ENCODE measurements around the gene CLEC4C.
"Not testable (repeated sequence)": the region's sequence is repeated elsewhere in the genome, so short reads cannot be mapped to it uniquely, and the experiment has no call there.

Gene CLEC4C, protein sequence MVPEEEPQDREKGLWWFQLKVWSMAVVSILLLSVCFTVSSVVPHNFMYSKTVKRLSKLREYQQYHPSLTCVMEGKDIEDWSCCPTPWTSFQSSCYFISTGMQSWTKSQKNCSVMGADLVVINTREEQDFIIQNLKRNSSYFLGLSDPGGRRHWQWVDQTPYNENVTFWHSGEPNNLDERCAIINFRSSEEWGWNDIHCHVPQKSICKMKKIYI
- 0 to 1.5 (median 0) reads per million in 3 donors for total RNA-seq

DNA sequence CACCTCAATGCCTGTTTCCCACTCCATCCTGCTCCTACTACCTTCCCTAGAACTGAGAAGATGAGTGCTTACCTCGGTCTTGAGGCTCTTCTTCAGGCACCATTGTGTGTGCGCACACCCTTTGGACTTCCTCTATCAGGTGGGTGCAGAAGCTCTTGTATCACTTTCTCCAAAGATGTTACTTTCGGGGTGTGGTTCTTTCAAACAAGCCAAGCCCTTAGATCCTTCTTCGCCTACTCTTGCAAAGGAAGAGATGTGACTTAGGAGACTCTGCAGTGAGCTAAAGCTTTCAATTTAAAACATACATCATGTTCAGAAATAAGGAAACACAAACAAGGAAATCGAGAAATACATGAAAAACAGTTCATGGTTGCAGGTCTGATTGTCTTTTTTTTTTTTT lies at the start of gene CLEC4C:
TSS of gene CLEC4C (minus strand) at position 130 of the 400 bp plus-strand sequence. CDS start at position 103, 27 bp downstream.
- Histone ChIP-seq H3K36me3 (ENCODE audit: control insufficient read depth, insufficient read depth, low read length) (no peaks in the 10 kb centered on the region), H3K4me1 (ENCODE audit: control insufficient read depth, insufficient read depth, low read length, poor library complexity, severe bottlenecking) (no peaks in the 10 kb centered on the region), H3K27ac (ENCODE audit: insufficient read depth, low read length, poor library complexity, severe bottlenecking) (no peak within 1 kb of the TSS), H3K27me3 (replicated peaks; ENCODE audit: control insufficient read depth, insufficient read depth, low read length, poor library complexity, severe bottlenecking) (no peaks in the 10 kb centered on the region), H3K9me3 (ENCODE audit: control insufficient read depth, low read length) (no peaks in the 10 kb centered on the region), H3K4me3 (ENCODE audit: insufficient read depth, low read depth, low read length, poor library complexity, severe bottlenecking) (no peak within 1 kb of the TSS)
- DNase-seq = no peak

DNA sequence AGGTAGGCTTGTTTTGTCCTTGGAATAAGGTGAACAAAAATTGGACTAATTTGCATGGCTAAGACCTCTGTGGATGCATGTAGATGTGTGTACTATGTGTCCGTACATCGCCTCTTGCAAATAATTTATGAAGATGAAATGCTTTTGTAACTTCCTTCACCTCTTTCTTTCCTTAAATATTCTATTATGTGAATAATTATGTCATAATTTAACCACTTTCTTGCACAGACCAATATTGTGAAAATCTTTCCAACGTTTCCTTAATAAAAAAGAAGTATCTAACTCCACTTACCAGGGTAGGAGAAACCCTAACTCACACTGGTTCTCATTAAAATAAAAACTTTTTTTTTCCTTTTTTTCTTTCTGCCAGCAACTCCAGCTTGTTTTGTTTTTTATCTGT lies 46.0 kb upstream of the CLEC4C start:
- no peaks in the 10 kb centered on the region for H3K9me3 ChIP-seq (ENCODE audit: control insufficient read depth, low read length)
- no peaks in the 10 kb centered on the region for H3K36me3 ChIP-seq (ENCODE audit: control insufficient read depth, insufficient read depth, low read length)
- no peak overlapping the region for H3K4me3 ChIP-seq (ENCODE audit: insufficient read depth, low read depth, low read length, poor library complexity, severe bottlenecking)
- no peak overlapping the region for H3K27ac ChIP-seq (ENCODE audit: insufficient read depth, low read length, poor library complexity, severe bottlenecking)
- no peaks in the 10 kb centered on the region for H3K27me3 ChIP-seq (replicated peaks; ENCODE audit: control insufficient read depth, insufficient read depth, low read length, poor library complexity, severe bottlenecking)
- no peaks in the 10 kb centered on the region for H3K4me1 ChIP-seq (ENCODE audit: control insufficient read depth, insufficient read depth, low read length, poor library complexity, severe bottlenecking)
- no peak for DNase-seq

DNA sequence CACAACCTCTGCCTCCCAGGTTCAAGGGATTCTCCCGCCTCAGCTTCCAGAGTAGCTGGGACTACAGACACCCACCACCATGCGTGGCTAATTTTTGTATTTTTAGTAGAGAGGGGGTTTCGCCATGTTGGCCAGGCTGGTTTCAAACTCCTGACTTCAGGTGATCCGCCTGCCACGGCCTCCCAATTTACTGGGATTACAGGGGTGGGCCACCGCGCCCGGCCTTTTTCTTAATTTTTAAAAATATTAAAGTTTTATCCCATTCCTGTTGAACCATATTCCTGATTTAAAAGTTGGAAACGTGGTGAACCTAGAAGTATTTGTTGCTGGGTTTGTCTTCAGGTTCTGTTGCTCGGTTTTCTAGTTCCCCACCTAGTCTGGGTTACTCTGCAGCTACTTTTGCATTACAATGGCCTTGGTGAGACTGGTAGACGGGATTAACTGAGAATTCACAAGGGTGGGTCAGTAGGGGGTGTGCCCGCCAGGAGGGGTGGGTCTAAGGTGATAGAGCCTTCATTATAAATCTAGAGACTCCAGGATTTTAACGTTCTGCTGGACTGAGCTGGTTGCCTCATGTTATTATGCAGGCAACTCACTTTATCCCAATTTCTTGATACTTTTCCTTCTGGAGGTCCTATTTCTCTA lies 41.8 kb upstream of the CLEC4C start, which contains the start of gene NANOG:
TSS of gene NANOG (plus strand) at position 519 of the 645 bp plus-strand sequence. CDS start 213 bp downstream, outside the sequence.
- H3K27ac ChIP-seq (ENCODE audit: insufficient read depth, low read length, poor library complexity, severe bottlenecking); H3K9me3 ChIP-seq (ENCODE audit: control insufficient read depth, low read length); DNase-seq; H3K27me3 ChIP-seq (replicated peaks; ENCODE audit: control insufficient read depth, insufficient read depth, low read length, poor library complexity, severe bottlenecking); H3K4me1 ChIP-seq (ENCODE audit: control insufficient read depth, insufficient read depth, low read length, poor library complexity, severe bottlenecking); H3K4me3 ChIP-seq (ENCODE audit: insufficient read depth, low read depth, low read length, poor library complexity, severe bottlenecking); H3K36me3 ChIP-seq (ENCODE audit: control insufficient read depth, insufficient read depth, low read length): not testable (repeated sequence)

DNA sequence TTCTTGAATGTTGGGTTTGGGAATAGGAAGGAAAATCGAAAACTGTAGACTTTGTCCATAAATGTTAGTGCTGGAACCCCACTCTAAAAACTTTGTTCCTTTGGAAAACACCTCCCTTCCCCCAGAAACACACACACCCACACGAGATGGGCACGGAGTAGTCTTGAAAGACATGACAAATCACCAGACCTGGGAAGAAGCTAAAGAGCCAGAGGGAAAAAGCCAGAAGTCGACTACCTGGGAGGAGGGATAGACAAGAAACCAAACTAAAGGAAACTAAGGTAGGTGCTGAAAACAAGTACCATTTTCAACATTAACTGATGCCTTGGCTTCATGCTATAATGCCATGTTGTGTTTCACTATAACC lies 41.1 kb upstream of the CLEC4C start:
- no peak overlapping the region for H3K4me3 ChIP-seq (ENCODE audit: insufficient read depth, low read depth, low read length, poor library complexity, severe bottlenecking)
- H3K27me3 ChIP-seq (replicated peaks; ENCODE audit: control insufficient read depth, insufficient read depth, low read length, poor library complexity, severe bottlenecking) = no peaks in the 10 kb centered on the region
- no peaks in the 10 kb centered on the region for H3K4me1 ChIP-seq (ENCODE audit: control insufficient read depth, insufficient read depth, low read length, poor library complexity, severe bottlenecking)
- H3K9me3 ChIP-seq (ENCODE audit: control insufficient read depth, low read length) = no peaks in the 10 kb centered on the region
- no peaks in the 10 kb centered on the region for H3K36me3 ChIP-seq (ENCODE audit: control insufficient read depth, insufficient read depth, low read length)
- no peak overlapping the region for H3K27ac ChIP-seq (ENCODE audit: insufficient read depth, low read length, poor library complexity, severe bottlenecking)
- DNase-seq = no peak

DNA sequence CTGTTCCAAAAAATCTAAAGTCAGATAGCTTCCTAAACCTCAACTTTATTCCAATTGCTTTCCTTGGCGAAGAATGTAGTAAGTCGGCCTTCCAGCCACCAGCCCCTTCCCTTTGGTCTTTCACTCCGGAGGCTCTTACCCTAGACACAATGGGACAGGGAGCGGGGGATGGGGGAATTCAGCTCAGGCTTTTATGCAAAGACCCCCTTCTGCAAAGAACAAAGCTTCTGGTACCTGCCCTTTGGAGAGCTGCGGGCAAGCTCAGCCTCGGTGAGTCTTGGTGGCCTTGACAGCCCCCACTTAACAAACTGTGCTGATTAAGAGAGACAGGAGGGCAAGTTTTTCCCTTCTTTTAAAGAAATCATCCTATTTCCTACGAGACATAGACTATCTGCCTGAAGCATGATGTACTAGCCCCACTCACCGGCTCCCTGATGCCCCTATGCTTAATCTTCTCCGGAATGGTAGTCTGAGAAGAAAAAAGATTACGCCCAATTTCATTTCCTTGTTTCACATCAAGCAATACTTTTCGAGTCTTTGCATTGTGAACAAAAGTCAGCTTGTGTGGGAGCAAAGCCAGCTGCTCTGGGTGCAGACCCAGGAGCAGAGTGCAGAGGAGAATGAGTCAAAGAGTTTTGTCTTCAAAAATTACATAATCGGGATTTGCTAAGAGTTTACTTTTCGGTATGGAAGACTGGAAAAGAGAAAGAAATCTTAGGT lies 40.6 kb upstream of the CLEC4C start:
- no peak for DNase-seq
- H3K4me1 ChIP-seq (ENCODE audit: control insufficient read depth, insufficient read depth, low read length, poor library complexity, severe bottlenecking) = no peaks in the 10 kb centered on the region
- H3K27ac ChIP-seq (ENCODE audit: insufficient read depth, low read length, poor library complexity, severe bottlenecking) = no peak overlapping the region
- no peaks in the 10 kb centered on the region for H3K27me3 ChIP-seq (replicated peaks; ENCODE audit: control insufficient read depth, insufficient read depth, low read length, poor library complexity, severe bottlenecking)
- H3K36me3 ChIP-seq (ENCODE audit: control insufficient read depth, insufficient read depth, low read length) = no peaks in the 10 kb centered on the region
- H3K9me3 ChIP-seq (ENCODE audit: control insufficient read depth, low read length) = no peaks in the 10 kb centered on the region
- no peak overlapping the region for H3K4me3 ChIP-seq (ENCODE audit: insufficient read depth, low read depth, low read length, poor library complexity, severe bottlenecking)

DNA sequence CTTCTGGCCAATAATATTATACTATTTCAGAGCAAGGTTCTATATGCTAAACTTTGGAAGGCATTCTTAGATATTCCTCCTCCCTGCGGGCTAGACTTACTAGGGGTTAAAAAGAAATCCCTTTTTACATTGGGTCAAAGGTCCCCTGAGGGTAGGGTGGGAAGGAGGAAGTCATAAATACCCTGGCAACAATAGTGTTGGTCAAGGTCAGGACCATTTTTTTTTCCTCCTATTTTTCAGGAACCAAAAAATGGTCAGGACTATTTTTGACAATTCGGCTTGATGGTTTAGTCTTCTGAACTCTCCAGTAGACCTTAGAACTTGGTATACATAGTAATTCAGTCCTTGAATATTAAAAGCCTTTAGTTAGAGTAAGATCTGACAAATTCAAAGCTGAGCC lies 37.5 kb upstream of the CLEC4C start:
- Histone ChIP-seq H3K27me3 (replicated peaks; ENCODE audit: control insufficient read depth, insufficient read depth, low read length, poor library complexity, severe bottlenecking) (no peaks in the 10 kb centered on the region), H3K4me1 (ENCODE audit: control insufficient read depth, insufficient read depth, low read length, poor library complexity, severe bottlenecking) (no peaks in the 10 kb centered on the region), H3K4me3 (ENCODE audit: insufficient read depth, low read depth, low read length, poor library complexity, severe bottlenecking) (no peak overlapping the region), H3K27ac (ENCODE audit: insufficient read depth, low read length, poor library complexity, severe bottlenecking) (no peak overlapping the region), H3K36me3 (ENCODE audit: control insufficient read depth, insufficient read depth, low read length) (no peaks in the 10 kb centered on the region), H3K9me3 (ENCODE audit: control insufficient read depth, low read length) (no peaks in the 10 kb centered on the region)
- DNase-seq = no peak

DNA sequence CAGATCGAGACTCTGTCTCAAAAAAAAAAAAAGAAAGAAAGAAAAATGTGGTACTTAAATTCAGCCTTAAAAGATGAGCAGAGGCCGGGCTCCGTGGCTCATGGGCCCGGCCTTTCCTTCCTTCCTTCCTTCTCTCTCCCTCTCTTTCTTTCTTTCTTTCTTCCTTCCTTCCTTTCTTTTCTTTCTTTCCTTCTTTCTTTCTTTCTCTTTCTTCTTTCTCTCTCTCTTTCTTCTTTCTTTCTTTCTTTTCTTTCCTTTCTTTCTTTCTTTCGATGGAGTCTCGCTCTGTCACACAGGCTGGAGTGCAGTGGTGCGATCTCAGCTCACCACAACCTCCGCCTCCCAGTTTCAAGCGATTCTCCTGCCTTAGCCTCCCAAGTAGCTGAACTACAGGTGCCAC lies 36.3 kb upstream of the CLEC4C start:
- not testable (repeated sequence) for H3K4me3 ChIP-seq (ENCODE audit: insufficient read depth, low read depth, low read length, poor library complexity, severe bottlenecking); H3K36me3 ChIP-seq (ENCODE audit: control insufficient read depth, insufficient read depth, low read length); DNase-seq; H3K4me1 ChIP-seq (ENCODE audit: control insufficient read depth, insufficient read depth, low read length, poor library complexity, severe bottlenecking); H3K27ac ChIP-seq (ENCODE audit: insufficient read depth, low read length, poor library complexity, severe bottlenecking); H3K9me3 ChIP-seq (ENCODE audit: control insufficient read depth, low read length); H3K27me3 ChIP-seq (replicated peaks; ENCODE audit: control insufficient read depth, insufficient read depth, low read length, poor library complexity, severe bottlenecking)

DNA sequence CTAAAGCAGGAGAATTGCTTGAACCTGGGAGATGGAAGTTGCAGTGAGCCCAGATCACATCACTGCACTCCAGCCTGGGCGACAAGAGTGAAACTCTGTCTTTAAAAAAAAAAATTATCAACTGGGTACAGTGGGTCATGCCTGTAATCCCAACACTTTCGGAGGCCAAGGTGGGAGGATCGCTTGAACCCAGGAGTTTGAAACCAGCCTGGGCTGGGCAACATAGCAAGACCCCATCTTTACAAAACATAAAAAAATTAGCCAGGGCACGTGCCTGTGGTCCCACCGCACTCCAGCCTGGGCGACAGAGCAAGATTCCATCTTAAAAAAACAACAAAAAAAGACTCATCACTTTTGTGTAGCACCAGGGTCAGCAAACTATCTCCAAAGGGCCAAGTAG lies 34.9 kb upstream of the CLEC4C start:
- no peaks in the 10 kb centered on the region for H3K36me3 ChIP-seq (ENCODE audit: control insufficient read depth, insufficient read depth, low read length)
- H3K27ac ChIP-seq (ENCODE audit: insufficient read depth, low read length, poor library complexity, severe bottlenecking) = no peak overlapping the region
- no peak overlapping the region for H3K4me3 ChIP-seq (ENCODE audit: insufficient read depth, low read depth, low read length, poor library complexity, severe bottlenecking)
- H3K9me3 ChIP-seq (ENCODE audit: control insufficient read depth, low read length) = no peaks in the 10 kb centered on the region
- no peak for DNase-seq
- H3K27me3 ChIP-seq (replicated peaks; ENCODE audit: control insufficient read depth, insufficient read depth, low read length, poor library complexity, severe bottlenecking) = no peaks in the 10 kb centered on the region
- H3K4me1 ChIP-seq (ENCODE audit: control insufficient read depth, insufficient read depth, low read length, poor library complexity, severe bottlenecking) = no peaks in the 10 kb centered on the region

DNA sequence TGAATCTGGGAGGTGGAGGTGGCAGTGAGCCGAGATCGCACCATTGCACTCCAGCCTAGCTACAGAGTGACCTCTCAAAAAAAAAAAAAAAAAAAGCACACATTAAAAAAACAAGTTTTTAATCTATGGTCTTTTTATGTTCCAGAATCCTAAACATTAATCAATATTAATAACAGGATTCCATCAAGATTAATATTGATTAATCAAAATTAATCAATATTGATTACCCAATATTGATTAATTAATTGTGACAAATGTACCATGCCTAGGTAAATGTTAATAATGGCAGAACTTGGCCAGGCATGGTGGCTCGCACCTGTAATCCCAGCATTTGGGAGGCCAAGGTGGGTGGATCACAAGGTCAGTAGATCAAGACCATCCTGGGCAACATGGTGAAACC lies 34.1 kb upstream of the CLEC4C start:
- H3K4me1 ChIP-seq (ENCODE audit: control insufficient read depth, insufficient read depth, low read length, poor library complexity, severe bottlenecking) = no peaks in the 10 kb centered on the region
- H3K4me3 ChIP-seq (ENCODE audit: insufficient read depth, low read depth, low read length, poor library complexity, severe bottlenecking) = no peak overlapping the region
- no peaks in the 10 kb centered on the region for H3K36me3 ChIP-seq (ENCODE audit: control insufficient read depth, insufficient read depth, low read length)
- H3K27ac ChIP-seq (ENCODE audit: insufficient read depth, low read length, poor library complexity, severe bottlenecking) = no peak overlapping the region
- DNase-seq = no peak
- no peaks in the 10 kb centered on the region for H3K9me3 ChIP-seq (ENCODE audit: control insufficient read depth, low read length)
- no peaks in the 10 kb centered on the region for H3K27me3 ChIP-seq (replicated peaks; ENCODE audit: control insufficient read depth, insufficient read depth, low read length, poor library complexity, severe bottlenecking)

DNA sequence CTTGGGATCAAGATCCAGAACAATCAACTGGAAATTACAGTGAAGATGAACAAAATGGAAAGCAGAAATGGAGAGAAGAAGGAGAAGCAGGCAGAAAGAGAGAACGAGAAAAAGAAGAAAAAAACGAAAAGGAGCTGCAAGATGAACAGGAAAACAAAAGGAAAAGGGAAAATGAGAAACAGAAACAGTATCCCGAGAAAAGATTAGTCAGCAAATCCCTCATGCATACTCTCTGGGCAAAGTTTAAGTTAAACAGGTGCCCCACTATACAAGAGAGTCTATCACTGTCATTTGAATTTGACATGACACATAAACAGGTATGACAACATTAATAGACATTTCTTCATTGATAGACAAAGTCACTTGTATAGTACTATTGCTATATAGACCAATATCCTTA lies 22.8 kb upstream of the CLEC4C start:
- DNase-seq = no peak

More for the DNA sequence above, 22.8 kb upstream of the CLEC4C start:
- Histone ChIP-seq H3K4me1 (ENCODE audit: control insufficient read depth, insufficient read depth, low read length, poor library complexity, severe bottlenecking) (no peaks in the 10 kb centered on the region), H3K4me3 (ENCODE audit: insufficient read depth, low read depth, low read length, poor library complexity, severe bottlenecking) (no peak overlapping the region), H3K36me3 (ENCODE audit: control insufficient read depth, insufficient read depth, low read length) (no peaks in the 10 kb centered on the region), H3K9me3 (ENCODE audit: control insufficient read depth, low read length) (no peaks in the 10 kb centered on the region), H3K27me3 (replicated peaks; ENCODE audit: control insufficient read depth, insufficient read depth, low read length, poor library complexity, severe bottlenecking) (no peaks in the 10 kb centered on the region), H3K27ac (ENCODE audit: insufficient read depth, low read length, poor library complexity, severe bottlenecking) (no peak overlapping the region)

Data from effector memory CD4-positive, alpha-beta T cell (primary cell).